ENCODE results near the gene KLK8. TPM values are rescaled to one million over a fixed set of nuclear protein-coding genes. Genes with fewer than 3 reads are reported as not detected.

The KLK8 gene
- not detected for total RNA-seq
- long read RNA-seq = 0 reads

GRCh38 chr19:51001515-51001914, at the start of gene KLK8:
Gene KLK8 (minus strand): TSS chr19:51001604. CDS start chr19:51001167, 437 bp downstream.
- no peak for DNase-seq (ENCODE audit: low spot score)

- no peak for DNase-seq (ENCODE audit: low spot score)
These were observed 45.6 kb upstream of the KLK8 start for GRCh38 chr19:51047031-51047335.

GRCh38 chr19:51044327-51044726, 42.9 kb upstream of the KLK8 start:
- DNase-seq (ENCODE audit: low spot score) = no peak

- DNase-seq (ENCODE audit: low spot score) = no peak
These were observed 42.1 kb upstream of the KLK8 start for GRCh38 chr19:51043497-51043896.

- DNase-seq (ENCODE audit: low spot score) = no peak
These were observed 38.7 kb upstream of the KLK8 start for GRCh38 chr19:51040151-51040550.

GRCh38 chr19:51036519-51036918, 35.1 kb upstream of the KLK8 start:
- no peak for DNase-seq (ENCODE audit: low spot score)

GRCh38 chr19:51034704-51035103, 33.3 kb upstream of the KLK8 start, which contains the start of gene KLK12:
Gene KLK12 (minus strand): TSS chr19:51035002. CDS start chr19:51034621, 381 bp downstream.
- peak; percentile 59 for DNase-seq (ENCODE audit: low spot score)

GRCh38 chr19:51031880-51032225, 30.4 kb upstream of the KLK8 start:
- peak; percentile 85 for DNase-seq (ENCODE audit: low spot score)

- no peak for DNase-seq (ENCODE audit: low spot score)
These were observed 29.9 kb upstream of the KLK8 start for GRCh38 chr19:51031220-51031879.

GRCh38 chr19:51030631-51031030, 29.2 kb upstream of the KLK8 start:
- peak; percentile 85 for DNase-seq (ENCODE audit: low spot score)

GRCh38 chr19:51029718-51030117, 28.3 kb upstream of the KLK8 start:
- DNase-seq (ENCODE audit: low spot score) = peak; percentile 68

- DNase-seq (ENCODE audit: low spot score) = no peak
These were observed 26.5 kb upstream of the KLK8 start for GRCh38 chr19:51027873-51028272.

GRCh38 chr19:51027126-51027806, 25.9 kb upstream of the KLK8 start:
- DNase-seq (ENCODE audit: low spot score) = peak; percentile 60

- no peak for DNase-seq (ENCODE audit: low spot score)
These were observed 25.1 kb upstream of the KLK8 start, which contains the start of gene KLK11 for GRCh38 chr19:51026554-51026831. Gene KLK11 (minus strand): TSS chr19:51026616. CDS start chr19:51025631, 985 bp downstream.

- no peak for DNase-seq (ENCODE audit: low spot score)
These were observed 24.6 kb upstream of the KLK8 start for GRCh38 chr19:51025809-51026553.

GRCh38 chr19:51025401-51025800, 24.0 kb upstream of the KLK8 start:
- no peak for DNase-seq (ENCODE audit: low spot score)

- DNase-seq (ENCODE audit: low spot score) = no peak
These were observed 23.5 kb upstream of the KLK8 start for GRCh38 chr19:51024924-51025323.

- no peak for DNase-seq (ENCODE audit: low spot score)
These were observed 22.5 kb upstream of the KLK8 start for GRCh38 chr19:51023946-51024345.

GRCh38 chr19:51022526-51022925, 21.1 kb upstream of the KLK8 start:
- DNase-seq (ENCODE audit: low spot score) = no peak

- DNase-seq (ENCODE audit: low spot score) = no peak
These were observed 19.7 kb upstream of the KLK8 start for GRCh38 chr19:51020988-51021651.

GRCh38 chr19:51019544-51019925, 18.1 kb upstream of the KLK8 start, which contains the start of gene KLK10:
Gene KLK10 (minus strand): TSS chr19:51019709. CDS start chr19:51019130, 579 bp downstream.
- DNase-seq (ENCODE audit: low spot score) = no peak

Data from mesenteric fat pad (tissue), 1 donor.